NT2/D1 (cell line): ENCODE data around the gene LRFN2.

Experiments used
- SUZ12 ChIP-seq: IDR thresholded peaks from 2 replicates; pipeline ENCODE4 v1.6.1; 2011; ENCODE audit not compliant: insufficient read length, insufficient read depth; ENCODE audit errors: extremely low read depth
- YY1 ChIP-seq: IDR thresholded peaks from 2 replicates; pipeline ENCODE4 v1.6.1; 2011; ENCODE audit not compliant: insufficient read length, insufficient read depth
- ZNF274 ChIP-seq: IDR thresholded peaks from 2 replicates; pipeline ENCODE4 v1.6.1; 2011; ENCODE audit warnings: mild to moderate bottlenecking, low read depth, low read length

GRCh38 chr6:40551966-40552505, 35.1 kb downstream of the LRFN2 start:
- no peak for TF ChIP-seq ZNF274
- TF ChIP-seq YY1 = no peak
- TF ChIP-seq SUZ12 = no peak
